CD4-positive, CD25-positive, alpha-beta regulatory T cell (primary cell): ENCODE results near the gene TTC27. TPM values are rescaled to one million over a fixed set of nuclear protein-coding genes. Genes with fewer than 3 reads are reported as not detected.

Source experiments
- ATAC-seq, 2 donors: fragments of 150-1000 bp; cut with Tn5 transposase; one replicate each; pipeline ENCODE4 v1.10.0; 2021; ENCODE audit warnings: low read depth in 2 of 2, moderate number of reproducible peaks in 2 of 2, moderate library complexity in 1 of 2
- DNase-seq, 3 donors: peaks; one replicate each; pipeline versions ENCODE4 v3.0.0 to v3.0.0-alpha.2; 2012 to 2022; ENCODE audit warnings: mixed read lengths in 1 of 3
- H3K27ac ChIP-seq: one replicate; pipeline ENCODE4 v1.7.0; 2013; ENCODE audit warnings: mild to moderate bottlenecking, low read length; ENCODE audit not compliant: insufficient read depth, poor library complexity, severe bottlenecking
- H3K27me3 ChIP-seq: one replicate; pipeline ENCODE4 v1.7.0; 2013; ENCODE audit warnings: low read length; ENCODE audit not compliant: control insufficient read depth, insufficient read depth
- H3K36me3 ChIP-seq: one replicate; pipeline ENCODE4 v1.7.0; 2013; ENCODE audit warnings: mild to moderate bottlenecking, low read length, moderate library complexity; ENCODE audit not compliant: control insufficient read depth, insufficient read depth
- H3K4me1 ChIP-seq: 2 replicates; pipeline ENCODE4 v1.7.0; 2013; ENCODE audit warnings: mild to moderate bottlenecking, low read length; ENCODE audit not compliant: insufficient read depth, control insufficient read depth, poor library complexity, severe bottlenecking
- H3K4me3 ChIP-seq: one replicate; pipeline ENCODE4 v1.7.0; 2013; ENCODE audit warnings: low read depth, mild to moderate bottlenecking, low read length, moderate library complexity
- H3K9me3 ChIP-seq, 2 experiments: 1 replicate in 1 of 2; 2 replicates in 1 of 2; pipeline ENCODE4 v1.7.0; 2013; ENCODE audit warnings: low read length in 2 of 2, mild to moderate bottlenecking in 1 of 2, moderate library complexity in 1 of 2; ENCODE audit not compliant: control insufficient read depth in 2 of 2
- H3K27ac Mint-ChIP-seq, 3 donors: one replicate each; pipeline ENCODE4 v1.8.0; 2020 to 2022; ENCODE audit warnings: mild to moderate bottlenecking in 3 of 3, mixed read lengths in 3 of 3, moderate library complexity in 2 of 3
- H3K27me3 Mint-ChIP-seq: one replicate; pipeline ENCODE4 v1.8.0; 2022; ENCODE audit warnings: mild to moderate bottlenecking, mixed read lengths
- H3K36me3 Mint-ChIP-seq: one replicate; pipeline ENCODE4 v1.8.0; 2020; ENCODE audit warnings: mixed read lengths
- H3K4me1 Mint-ChIP-seq, 4 donors: one replicate each; pipeline ENCODE4 v1.8.0; 2020 to 2022; ENCODE audit warnings: mixed read lengths in 4 of 4, mild to moderate bottlenecking in 1 of 4
- H3K4me3 Mint-ChIP-seq, 4 donors: one replicate each; pipeline ENCODE4 v1.8.0; 2020 to 2022; ENCODE audit warnings: mild to moderate bottlenecking in 4 of 4, mixed read lengths in 4 of 4, moderate library complexity in 3 of 4
- H3K9me3 Mint-ChIP-seq, 7 donors: one replicate each; pipeline ENCODE4 v1.8.0; 2020 to 2022; ENCODE audit warnings: mixed read lengths in 7 of 7, mild to moderate bottlenecking in 3 of 7, moderate library complexity in 2 of 7
- polyA plus RNA-seq, 4 donors: library from polyadenylated mRNA; unstranded; fragments of 300-500 nt; fragmentation: Illumina TruSeq; gene quantifications; one replicate each; pipeline ENCODE4 v1.2.3, GENCODE V29; 2021
- total RNA-seq: library from RNA; stranded (reverse); gene quantifications from one replicate; pipeline ENCODE4 v1.2.3, GENCODE V29; 2022

TTC27 gene
- total and polyA plus RNA-seq, 5 donors from 2014 or later = 18.6 to 25.5 (median 23.6) TPM

GRCh38 chr2:32833709-32834108, 205.9 kb downstream of the TTC27 start:
- Mint-ChIP-seq H3K4me1 (no peaks in the 10 kb centered on the region), H3K9me3 (peaks cover 0 to 18% (median 2%) of the 10 kb centered on the region in 7 donors), H3K27me3 (no peaks in the 10 kb centered on the region), H3K27ac (no peak overlapping the region), H3K36me3 (no peaks in the 10 kb centered on the region), H3K4me3 (no peak overlapping the region)
- Histone ChIP-seq H3K4me1 (no peaks in the 10 kb centered on the region), H3K27me3 (no peaks in the 10 kb centered on the region), H3K9me3 (no peaks in the 10 kb centered on the region), H3K36me3 (no peaks in the 10 kb centered on the region), H3K4me3 (no peak overlapping the region), H3K27ac (no peak overlapping the region)
- DNase-seq = no peak
- no peak for ATAC-seq

GRCh38 chr2:32835148-32835547, 207.3 kb downstream of the TTC27 start:
- H3K36me3 Mint-ChIP-seq = no peaks in the 10 kb centered on the region
- H3K9me3 Mint-ChIP-seq = peaks cover 0 to 9% (median 1%) of the 10 kb centered on the region in 7 donors
- DNase-seq (peak in 1 of 3 donors; percentile 26), ATAC-seq (no peak)
- no peaks in the 10 kb centered on the region for H3K27me3 Mint-ChIP-seq
- Histone ChIP-seq H3K4me1 (no peaks in the 10 kb centered on the region), H3K4me3 (no peak overlapping the region), H3K27me3 (no peaks in the 10 kb centered on the region), H3K36me3 (no peaks in the 10 kb centered on the region), H3K9me3 (no peaks in the 10 kb centered on the region), H3K27ac (no peak overlapping the region)
- no peak overlapping the region for H3K4me3 Mint-ChIP-seq
- H3K4me1 Mint-ChIP-seq = no peaks in the 10 kb centered on the region
- no peak overlapping the region for H3K27ac Mint-ChIP-seq

- no peak overlapping the region for H3K4me3 ChIP-seq
- no peak overlapping the region for H3K4me3 Mint-ChIP-seq
These were observed 209.1 kb downstream of the TTC27 start for GRCh38 chr2:32836933-32837332.

GRCh38 chr2:32838418-32838817, 210.6 kb downstream of the TTC27 start:
- DNase-seq = no peak
- H3K27ac ChIP-seq = no peak overlapping the region

More at GRCh38 chr2:32836933-32837332, 209.1 kb downstream of the TTC27 start:
- Histone ChIP-seq H3K4me1 (no peaks in the 10 kb centered on the region), H3K9me3 (no peaks in the 10 kb centered on the region), H3K27me3 (no peaks in the 10 kb centered on the region), H3K27ac (no peak overlapping the region), H3K36me3 (no peaks in the 10 kb centered on the region)
- ATAC-seq (no peak), DNase-seq (no peak)
- H3K4me1 Mint-ChIP-seq = no peaks in the 10 kb centered on the region
- H3K27ac Mint-ChIP-seq = no peak overlapping the region
- no peaks in the 10 kb centered on the region for H3K36me3 Mint-ChIP-seq
- H3K9me3 Mint-ChIP-seq = peaks cover 0 to 2% (median 0%) of the 10 kb centered on the region in 7 donors
- H3K27me3 Mint-ChIP-seq = no peaks in the 10 kb centered on the region

GRCh38 chr2:32838949-32839348, 211.1 kb downstream of the TTC27 start:
- Histone ChIP-seq H3K27ac (no peak overlapping the region), H3K9me3 (no peaks in the 10 kb centered on the region), H3K4me3 (no peak overlapping the region), H3K4me1 (no peaks in the 10 kb centered on the region), H3K36me3 (no peaks in the 10 kb centered on the region), H3K27me3 (no peaks in the 10 kb centered on the region)
- no peaks in the 10 kb centered on the region for H3K36me3 Mint-ChIP-seq
- H3K4me1 Mint-ChIP-seq = no peaks in the 10 kb centered on the region
- H3K27me3 Mint-ChIP-seq = peaks cover 6% of the 10 kb centered on the region
- peaks cover 0 to 3% (median 0%) of the 10 kb centered on the region in 7 donors for H3K9me3 Mint-ChIP-seq
- H3K27ac Mint-ChIP-seq = no peak overlapping the region
- no peak overlapping the region for H3K4me3 Mint-ChIP-seq
- no peak for ATAC-seq
- DNase-seq = no peak

More at GRCh38 chr2:32838418-32838817, 210.6 kb downstream of the TTC27 start:
- H3K4me3 Mint-ChIP-seq = no peak overlapping the region
- Histone ChIP-seq H3K36me3 (no peaks in the 10 kb centered on the region), H3K4me1 (no peaks in the 10 kb centered on the region), H3K9me3 (no peaks in the 10 kb centered on the region), H3K27me3 (no peaks in the 10 kb centered on the region), H3K4me3 (no peak overlapping the region)
- no peak for ATAC-seq
- no peaks in the 10 kb centered on the region for H3K4me1 Mint-ChIP-seq
- no peaks in the 10 kb centered on the region for H3K36me3 Mint-ChIP-seq
- H3K9me3 Mint-ChIP-seq = peaks cover 0 to 2% (median 0%) of the 10 kb centered on the region in 7 donors
- H3K27me3 Mint-ChIP-seq = peaks cover under 1% of the 10 kb centered on the region
- H3K27ac Mint-ChIP-seq = no peak overlapping the region

GRCh38 chr2:32841931-32842898, 214.4 kb downstream of the TTC27 start:
- Histone ChIP-seq H3K4me1 (no peaks in the 10 kb centered on the region), H3K27ac (no peak overlapping the region), H3K9me3 (no peaks in the 10 kb centered on the region), H3K27me3 (no peaks in the 10 kb centered on the region), H3K4me3 (no peak overlapping the region), H3K36me3 (no peaks in the 10 kb centered on the region)
- H3K4me1 Mint-ChIP-seq = no peaks in the 10 kb centered on the region
- no peak overlapping the region for H3K27ac Mint-ChIP-seq
- DNase-seq (no peak), ATAC-seq (no peak)
- H3K36me3 Mint-ChIP-seq = no peaks in the 10 kb centered on the region
- peaks cover 14% of the 10 kb centered on the region for H3K27me3 Mint-ChIP-seq
- no peak overlapping the region for H3K4me3 Mint-ChIP-seq
- H3K9me3 Mint-ChIP-seq = peaks cover 0 to 9% (median 0%) of the 10 kb centered on the region in 7 donors

- DNase-seq = no peak
- Mint-ChIP-seq H3K9me3 (peaks cover 0 to 9% (median 0%) of the 10 kb centered on the region in 7 donors), H3K27me3 (peaks cover 14% of the 10 kb centered on the region)
These were observed 215.8 kb downstream of the TTC27 start for GRCh38 chr2:32843699-32844098.

More at GRCh38 chr2:32843699-32844098, 215.8 kb downstream of the TTC27 start:
- Histone ChIP-seq H3K4me1 (no peaks in the 10 kb centered on the region), H3K4me3 (no peak overlapping the region), H3K36me3 (no peaks in the 10 kb centered on the region), H3K27me3 (no peaks in the 10 kb centered on the region), H3K9me3 (no peaks in the 10 kb centered on the region), H3K27ac (no peak overlapping the region)
- H3K27ac Mint-ChIP-seq = no peak overlapping the region
- no peaks in the 10 kb centered on the region for H3K4me1 Mint-ChIP-seq
- H3K4me3 Mint-ChIP-seq = no peak overlapping the region
- no peaks in the 10 kb centered on the region for H3K36me3 Mint-ChIP-seq
- ATAC-seq = no peak
